Measurements from ENCODE around the gene SUSD4.

- TF ChIP-seq, protein P1, sequence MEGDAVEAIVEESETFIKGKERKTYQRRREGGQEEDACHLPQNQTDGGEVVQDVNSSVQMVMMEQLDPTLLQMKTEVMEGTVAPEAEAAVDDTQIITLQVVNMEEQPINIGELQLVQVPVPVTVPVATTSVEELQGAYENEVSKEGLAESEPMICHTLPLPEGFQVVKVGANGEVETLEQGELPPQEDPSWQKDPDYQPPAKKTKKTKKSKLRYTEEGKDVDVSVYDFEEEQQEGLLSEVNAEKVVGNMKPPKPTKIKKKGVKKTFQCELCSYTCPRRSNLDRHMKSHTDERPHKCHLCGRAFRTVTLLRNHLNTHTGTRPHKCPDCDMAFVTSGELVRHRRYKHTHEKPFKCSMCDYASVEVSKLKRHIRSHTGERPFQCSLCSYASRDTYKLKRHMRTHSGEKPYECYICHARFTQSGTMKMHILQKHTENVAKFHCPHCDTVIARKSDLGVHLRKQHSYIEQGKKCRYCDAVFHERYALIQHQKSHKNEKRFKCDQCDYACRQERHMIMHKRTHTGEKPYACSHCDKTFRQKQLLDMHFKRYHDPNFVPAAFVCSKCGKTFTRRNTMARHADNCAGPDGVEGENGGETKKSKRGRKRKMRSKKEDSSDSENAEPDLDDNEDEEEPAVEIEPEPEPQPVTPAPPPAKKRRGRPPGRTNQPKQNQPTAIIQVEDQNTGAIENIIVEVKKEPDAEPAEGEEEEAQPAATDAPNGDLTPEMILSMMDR (IDR thresholded peaks at IDR 0.05; ENCODE audit: low read length), result no peak
- TF ChIP-seq EZH2 (IDR thresholded peaks at IDR 0.05; ENCODE audit: borderline replicate concordance, low read length), result no peak
Observed at GRCh38 chr1:223394242-223394641, 30.3 kb upstream of the SUSD4 start.

Data from OCI-LY1 (cell line).